Uterus (tissue), 4 donors: ENCODE measurements around the gene STIP1. TPM values are rescaled to one million over a fixed set of nuclear protein-coding genes. Genes with fewer than 3 reads are reported as not detected.

Source experiments
- DNase-seq, 2 donors: peaks; one replicate each; pipeline ENCODE4 v3.0.0-alpha.2; 2019 to 2020
- H3K27ac ChIP-seq, 2 donors: fragments of 200-600 bp; sonication (generic); 1 replicate in 1 of 2; 2 replicates in 1 of 2; pipeline ENCODE4 v1.5.1; 2016 to 2018
- H3K27me3 ChIP-seq, 2 donors: fragments of 200-600 bp; sonication (generic); one replicate each; pipeline ENCODE4 v1.5.1; 2018 to 2019; ENCODE audit warnings: control low read depth in 1 of 2
- H3K36me3 ChIP-seq, 2 donors: fragments of 200-600 bp; sonication (generic); one replicate each; pipeline ENCODE4 v1.5.1; 2019; ENCODE audit warnings: control low read depth in 1 of 2
- H3K4me1 ChIP-seq, 2 donors: fragments of 200-600 bp; sonication (generic); one replicate each; pipeline ENCODE4 v1.5.1; 2018 to 2019; ENCODE audit warnings: control low read depth in 1 of 2
- H3K4me3 ChIP-seq, 2 donors: fragments of 200-600 bp; sonication (generic); 1 replicate in 1 of 2; 2 replicates in 1 of 2; pipeline ENCODE4 v1.5.1; 2018 to 2019; ENCODE audit warnings: mild to moderate bottlenecking in 1 of 2
- H3K9me3 ChIP-seq, 2 donors: fragments of 200-600 bp; sonication (generic); one replicate each; pipeline ENCODE4 v1.5.1; 2019; ENCODE audit warnings: control low read depth in 1 of 2
- POLR2A ChIP-seq, 2 donors: fragments of 450-650 bp; IDR thresholded peaks; one replicate each; pipeline ENCODE4 v1.6.1; 2016; ENCODE audit warnings: antibody characterized with exemption in 2 of 2, mild to moderate bottlenecking in 1 of 2, moderate library complexity in 1 of 2
- intact Hi-C: fragments of 100-400 bp; cut with DNase I; formaldehyde crosslinking; loops from one replicate; pipeline ENCODE4 v1.15.1; 2023; ENCODE audit warnings: low total_unique reads
- total RNA-seq, 4 donors: library from RNA; depleted of rRNA in 3 of 4; stranded (reverse); fragments of >200 nt in 3 of 4; gene quantifications; one replicate each; pipeline versions ENCODE4 v1.1.0 to v1.2.4, GENCODE V29; 2014 to 2023
- TF ChIP-seq, protein P1 (sequence below), 4 experiments: fragments of 200-600 bp in 2 of 4; fragments of 450-650 bp in 2 of 4; sonication (generic) in 2 of 4; IDR thresholded peaks; one replicate each; pipeline ENCODE4 v1.5.1; 2016 to 2019; ENCODE audit warnings: antibody characterized with exemption in 4 of 4, mild to moderate bottlenecking in 2 of 4, moderate library complexity in 1 of 4
- donor health status: DM: yes; HTN: yes; CAD: no.

STIP1 gene
- total RNA-seq, 4 donors from 2014 or later = 20.9 to 101 (median 83.8) TPM

- H3K9me3 ChIP-seq = no peaks in the 10 kb centered on the region
- H3K4me3 ChIP-seq = peak overlapping the region; percentile 82 to 88
- no peaks in the 10 kb centered on the region for H3K36me3 ChIP-seq
- H3K27me3 ChIP-seq = no peaks in the 10 kb centered on the region
- DNase-seq = no peak
- TF ChIP-seq POLR2A (IDR thresholded peaks at IDR 0.05) = no peak
- TF ChIP-seq, protein P1, sequence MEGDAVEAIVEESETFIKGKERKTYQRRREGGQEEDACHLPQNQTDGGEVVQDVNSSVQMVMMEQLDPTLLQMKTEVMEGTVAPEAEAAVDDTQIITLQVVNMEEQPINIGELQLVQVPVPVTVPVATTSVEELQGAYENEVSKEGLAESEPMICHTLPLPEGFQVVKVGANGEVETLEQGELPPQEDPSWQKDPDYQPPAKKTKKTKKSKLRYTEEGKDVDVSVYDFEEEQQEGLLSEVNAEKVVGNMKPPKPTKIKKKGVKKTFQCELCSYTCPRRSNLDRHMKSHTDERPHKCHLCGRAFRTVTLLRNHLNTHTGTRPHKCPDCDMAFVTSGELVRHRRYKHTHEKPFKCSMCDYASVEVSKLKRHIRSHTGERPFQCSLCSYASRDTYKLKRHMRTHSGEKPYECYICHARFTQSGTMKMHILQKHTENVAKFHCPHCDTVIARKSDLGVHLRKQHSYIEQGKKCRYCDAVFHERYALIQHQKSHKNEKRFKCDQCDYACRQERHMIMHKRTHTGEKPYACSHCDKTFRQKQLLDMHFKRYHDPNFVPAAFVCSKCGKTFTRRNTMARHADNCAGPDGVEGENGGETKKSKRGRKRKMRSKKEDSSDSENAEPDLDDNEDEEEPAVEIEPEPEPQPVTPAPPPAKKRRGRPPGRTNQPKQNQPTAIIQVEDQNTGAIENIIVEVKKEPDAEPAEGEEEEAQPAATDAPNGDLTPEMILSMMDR (IDR thresholded peaks at IDR 0.05) = no peak
- intact Hi-C loops = no loop called here
- H3K4me1 ChIP-seq = peaks cover 0 to 16% of the 10 kb centered on the region in 2 donors
- peak overlapping the region; percentile 63 to 75 for H3K27ac ChIP-seq
Measured at GRCh38 chr11:64251753-64252002, 65.7 kb downstream of the STIP1 start.

DNA sequence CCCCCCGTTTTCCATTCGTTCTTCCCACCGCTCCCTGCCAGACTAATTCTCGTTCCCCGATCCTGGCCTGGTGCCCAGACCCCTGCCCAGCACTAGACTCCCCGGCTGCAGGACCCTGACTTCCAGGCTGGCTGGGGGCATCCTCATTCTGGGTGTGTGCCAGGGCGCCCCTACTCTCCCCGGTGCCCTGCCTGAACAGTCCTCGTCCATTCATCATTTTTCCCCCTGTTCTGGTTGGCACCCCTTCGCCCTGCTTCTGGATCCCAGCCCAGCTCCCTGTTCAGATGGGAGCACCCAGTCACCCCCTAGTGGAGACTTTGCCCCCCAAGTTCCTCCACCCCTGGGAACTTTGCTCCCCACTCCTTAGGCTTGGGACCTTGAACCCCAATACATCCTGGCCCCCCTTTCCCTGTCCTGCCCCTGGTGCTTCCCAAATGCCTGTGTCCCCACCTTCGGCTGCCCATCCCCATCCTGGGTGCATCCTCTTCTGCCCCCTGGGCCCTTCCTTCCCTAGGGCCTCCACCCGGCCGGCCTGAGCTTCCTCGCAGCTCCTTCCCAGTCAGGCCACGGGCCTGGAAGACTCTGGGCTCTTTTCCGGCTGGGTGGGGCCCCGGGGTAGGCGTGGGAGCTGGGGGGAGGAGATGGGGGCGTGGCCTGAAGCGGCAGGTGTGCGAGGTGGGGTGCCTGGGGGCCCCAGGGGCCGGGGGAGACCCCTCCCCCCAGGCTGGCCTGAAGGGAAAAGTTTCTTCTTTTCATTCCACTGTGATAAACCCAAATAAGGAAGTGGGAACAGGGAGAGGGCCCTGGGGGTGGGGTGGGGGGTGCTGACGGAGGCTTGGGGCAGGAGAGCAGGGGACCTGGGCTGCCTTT is 66.3 kb downstream of the STIP1 start:
- intact Hi-C loops = no loop called here

GRCh38 chr11:64253043-64253442 is 67.1 kb downstream of the STIP1 start:
- peak overlapping the region; percentile 63 to 75 for H3K27ac ChIP-seq
- H3K4me1 ChIP-seq = peaks cover 0 to 12% of the 10 kb centered on the region in 2 donors
- no peaks in the 10 kb centered on the region for H3K9me3 ChIP-seq
- DNase-seq = no peak
- H3K36me3 ChIP-seq = no peaks in the 10 kb centered on the region
- peak overlapping the region in 1 of 2 donors; percentile 88 for H3K4me3 ChIP-seq
- TF ChIP-seq, protein P1 (IDR thresholded peaks at IDR 0.05) = no peak
- TF ChIP-seq POLR2A (IDR thresholded peaks at IDR 0.05) = no peak
- intact Hi-C loops = no loop called here
- H3K27me3 ChIP-seq = no peaks in the 10 kb centered on the region

More for the DNA sequence above, 66.3 kb downstream of the STIP1 start:
- peak overlapping the region; percentile 82 to 88 for H3K4me3 ChIP-seq
- peak; percentile 58 for DNase-seq
- TF ChIP-seq, protein P1 (IDR thresholded peaks at IDR 0.05) = peak in 2 of 4 experiments; percentile 28 to 32
- no peak for TF ChIP-seq POLR2A (IDR thresholded peaks at IDR 0.05)
- no peaks in the 10 kb centered on the region for H3K27me3 ChIP-seq
- H3K4me1 ChIP-seq = peaks cover 0 to 16% of the 10 kb centered on the region in 2 donors
- no peaks in the 10 kb centered on the region for H3K36me3 ChIP-seq
- H3K9me3 ChIP-seq = no peaks in the 10 kb centered on the region
- H3K27ac ChIP-seq = peak overlapping the region; percentile 63 to 75

DNA sequence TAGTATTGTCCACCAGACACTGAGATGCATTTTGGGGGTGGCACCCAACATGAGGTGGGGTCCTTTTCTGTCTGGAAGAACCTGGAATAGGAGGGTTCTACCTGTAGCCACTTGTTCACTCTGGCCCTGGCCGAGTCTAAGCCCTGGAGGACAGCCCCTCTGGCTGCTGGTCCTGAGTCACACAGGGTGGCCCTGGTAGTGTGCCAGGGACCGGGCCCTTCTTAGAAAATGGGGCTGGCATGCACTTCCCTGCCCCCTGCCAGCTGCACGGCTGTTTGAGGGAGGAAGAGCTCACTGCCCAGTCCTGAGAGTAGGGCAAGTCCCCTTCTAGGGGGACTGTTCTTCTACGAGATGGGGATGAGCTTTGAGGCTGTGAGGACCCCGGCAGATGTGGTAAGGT is 67.5 kb downstream of the STIP1 start:
- intact Hi-C loops = no loop called here
- Histone ChIP-seq H3K4me3 (no peak overlapping the region), H3K4me1 (peaks cover 0 to 12% of the 10 kb centered on the region in 2 donors), H3K27ac (no peak overlapping the region), H3K27me3 (no peaks in the 10 kb centered on the region), H3K36me3 (no peaks in the 10 kb centered on the region), H3K9me3 (no peaks in the 10 kb centered on the region)
- DNase-seq = no peak
- no peak for TF ChIP-seq POLR2A (IDR thresholded peaks at IDR 0.05)
- TF ChIP-seq, protein P1 (IDR thresholded peaks at IDR 0.05) = no peak

Other genes starting within 250 kb of the STIP1 start
- gene NAA40, start 247.2 kb upstream of the STIP1 start, total RNA-seq = 10 to 100 TPM in 2 of 4 donors, 1 to 10 TPM in 2; 2.1 to 17.8 (median 9.2) TPM
- 100 to 1,000 TPM in 3 of 4 donors, 10 to 100 TPM in 1; 41.0 to 359 (median 139) TPM for gene COX8A, start 211.6 kb upstream of the STIP1 start, total RNA-seq
- 10 to 100 TPM; 29.5 to 54.6 (median 45.8) TPM for gene OTUB1, start 199.7 kb upstream of the STIP1 start, total RNA-seq
- 1 to 10 TPM in 2 of 4 donors, under 1 TPM in 1, not detected in 1; 0.26 to 7.3 (median 1.9) TPM for gene FLRT1, start 150.2 kb upstream of the STIP1 start, total RNA-seq
- 10 to 100 TPM in 1 of 4 donors, 1 to 10 TPM in 3; 1.8 to 27.1 (median 6.6) TPM for gene MACROD1, start 20.1 kb upstream of the STIP1 start, total RNA-seq
- 10 to 100 TPM in 2 of 4 donors, 1 to 10 TPM in 2; 3.1 to 50.3 (median 9.3) TPM for gene FERMT3, start 20.6 kb downstream of the STIP1 start, total RNA-seq
- 10 to 100 TPM in 3 of 4 donors, 1 to 10 TPM in 1; 7.2 to 42.9 (median 18.7) TPM for gene TRPT1, start 40.0 kb downstream of the STIP1 start, total RNA-seq
- gene NUDT22, start 40.1 kb downstream of the STIP1 start, total RNA-seq = 10 to 100 TPM; 10.8 to 44.9 (median 34.0) TPM
- 10 to 100 TPM in 2 of 4 donors, 1 to 10 TPM in 1, not detected in 1; 7.9 to 28.6 (median 16.6) TPM for gene DNAJC4, start 44.4 kb downstream of the STIP1 start, total RNA-seq
- 100 to 1,000 TPM in 1 of 4 donors, 10 to 100 TPM in 3; 20.0 to 120 (median 26.0) TPM for gene VEGFB, start 48.4 kb downstream of the STIP1 start, total RNA-seq
- gene FKBP2, start 54.9 kb downstream of the STIP1 start, total RNA-seq = 10 to 100 TPM; 22.3 to 74.0 (median 37.7) TPM
- gene PPP1R14B, start 60.8 kb downstream of the STIP1 start, total RNA-seq = 10 to 100 TPM in 3 of 4 donors, 1 to 10 TPM in 1; 9.5 to 63.4 (median 28.3) TPM
- 10 to 100 TPM in 3 of 4 donors, 1 to 10 TPM in 1; 10.0 to 39.5 (median 21.8) TPM for gene PLCB3, start 65.4 kb downstream of the STIP1 start, total RNA-seq
- 10 to 100 TPM; 54.8 to 72.9 (median 62.0) TPM for gene BAD, start 98.5 kb downstream of the STIP1 start, total RNA-seq
- 10 to 100 TPM in 2 of 4 donors, 1 to 10 TPM in 1, under 1 TPM in 1; 0.51 to 32.3 (median 10.6) TPM for gene GPR137, start 99.7 kb downstream of the STIP1 start, total RNA-seq
- under 1 TPM in 2 of 4 donors, not detected in 2; 0.61 to 0.76 TPM for gene KCNK4, start 105.1 kb downstream of the STIP1 start, total RNA-seq
- gene CATSPERZ, start 114.2 kb downstream of the STIP1 start, total RNA-seq = not detected
- gene ESRRA, start 119.4 kb downstream of the STIP1 start, total RNA-seq = 10 to 100 TPM; 12.1 to 49.2 (median 17.5) TPM
- gene TRMT112, start 131.4 kb downstream of the STIP1 start, total RNA-seq = 100 to 1,000 TPM; 200 to 462 (median 323) TPM
- 100 to 1,000 TPM in 3 of 4 donors, 10 to 100 TPM in 1; 97.1 to 156 (median 113) TPM for gene PRDX5, start 131.9 kb downstream of the STIP1 start, total RNA-seq
- 1 to 10 TPM in 3 of 4 donors, under 1 TPM in 1; 0.29 to 5.7 (median 2.9) TPM for gene CCDC88B, start 154.0 kb downstream of the STIP1 start, total RNA-seq
- gene RPS6KA4, start 173.0 kb downstream of the STIP1 start, total RNA-seq = 10 to 100 TPM in 3 of 4 donors, 1 to 10 TPM in 1; 2.4 to 37.4 (median 29.3) TPM